DND-41 (cell line): ENCODE data around the gene GRID1.

ENCODE experiments used
- ATAC-seq: fragments of 200-7000 bp; cut with Tn5 transposase; 3 replicates; pipeline ENCODE4 v1.9.1; 2021; ENCODE audit warnings: low read depth; ENCODE audit not compliant: insufficient read depth
- DNase-seq: peaks from one replicate; pipeline ENCODE4 v3.0.0-alpha.2; 2020
- H2AFZ ChIP-seq: 2 replicates; pipeline ENCODE4 v1.6.0; 2012; ENCODE audit warnings: low read depth, low read length
- H3K27ac ChIP-seq: 2 replicates; pipeline ENCODE4 v1.5.1; 2012; ENCODE audit warnings: low read length, inconsistent platforms
- H3K27me3 ChIP-seq: fragments of 200-600 bp; sonication (generic); 2 replicates; pipeline ENCODE4 v1.6.0; 2012; ENCODE audit warnings: low read length, mild to moderate bottlenecking, inconsistent platforms; ENCODE audit not compliant: insufficient read depth, poor library complexity
- H3K36me3 ChIP-seq: 2 replicates; pipeline ENCODE4 v1.5.1; 2012; ENCODE audit warnings: low read length, inconsistent platforms; ENCODE audit not compliant: insufficient read depth
- H3K4me1 ChIP-seq: 2 replicates; pipeline ENCODE4 v1.5.1; 2012; ENCODE audit warnings: mild to moderate bottlenecking, low read length; ENCODE audit not compliant: insufficient read depth
- H3K4me2 ChIP-seq: 2 replicates; pipeline ENCODE4 v1.6.0; 2012; ENCODE audit warnings: mild to moderate bottlenecking, moderate library complexity, low read length, inconsistent platforms; ENCODE audit not compliant: insufficient read depth
- H3K4me3 ChIP-seq, 2 experiments: fragments of 200-600 bp in 1 of 2; shearing (Covaris generic) in 1 of 2; 2 replicates each; pipeline ENCODE4 v1.5.1; 2012 to 2016; ENCODE audit warnings: inconsistent platforms in 2 of 2, low read length in 2 of 2, mild to moderate bottlenecking in 2 of 2, low read depth in 1 of 2, moderate library complexity in 1 of 2
- H3K79me2 ChIP-seq: 2 replicates; pipeline ENCODE4 v1.6.0; 2012; ENCODE audit warnings: low read length, inconsistent platforms; ENCODE audit not compliant: insufficient read depth
- H3K9ac ChIP-seq: 2 replicates; pipeline ENCODE4 v1.6.0; 2012; ENCODE audit warnings: low read depth, mild to moderate bottlenecking, inconsistent platforms, low read length, moderate library complexity
- H3K9me3 ChIP-seq: 2 replicates; pipeline ENCODE4 v1.5.1; 2012; ENCODE audit warnings: low read length, moderate library complexity, mild to moderate bottlenecking, inconsistent platforms; ENCODE audit not compliant: insufficient read depth, severe bottlenecking
- H4K20me1 ChIP-seq: 2 replicates; pipeline ENCODE4 v1.6.0; 2012; ENCODE audit warnings: low read length; ENCODE audit not compliant: insufficient read depth
- EZH2 ChIP-seq: IDR thresholded peaks from 3 replicates; pipeline ENCODE4 v1.6.1; 2012; ENCODE audit warnings: borderline replicate concordance, low read depth, mild to moderate bottlenecking, moderate library complexity, low read length, inconsistent platforms; ENCODE audit not compliant: severe bottlenecking
- TF ChIP-seq, protein P1 (sequence below): IDR thresholded peaks from 2 replicates; pipeline ENCODE4 v1.5.1; 2012; ENCODE audit warnings: borderline replicate concordance, low read length, moderate library complexity, mild to moderate bottlenecking; ENCODE audit not compliant: poor library complexity, severe bottlenecking; ENCODE audit errors: extremely low read depth

Gene GRID1

DNA sequence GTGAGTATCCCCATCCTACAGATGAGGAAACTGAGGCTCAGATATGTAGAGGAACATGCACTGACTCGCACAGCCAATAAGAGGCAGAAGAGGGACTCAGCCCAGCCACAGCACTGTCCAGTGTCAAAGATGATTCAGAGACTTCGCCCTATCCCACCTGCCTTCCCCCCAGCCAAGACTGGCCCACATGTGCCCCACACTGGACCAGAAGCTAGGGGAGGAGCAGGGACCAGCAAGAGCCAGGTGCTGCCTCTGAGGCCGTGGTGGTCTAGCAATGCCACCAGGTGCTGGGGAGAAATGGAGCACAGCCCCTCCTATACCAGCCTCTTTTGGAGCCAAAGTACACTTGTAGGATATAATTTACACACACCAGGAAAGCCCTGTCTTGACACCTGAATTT, 22.3 kb downstream of the GRID1 start:
- H3K4me1 ChIP-seq: no peaks in the 10 kb centered on the region
- no peaks in the 10 kb centered on the region for H3K79me2 ChIP-seq
- H3K9ac ChIP-seq: no peak overlapping the region
- no peak for ATAC-seq
- no peak for TF ChIP-seq EZH2
- no peak overlapping the region for H3K4me3 ChIP-seq
- no peaks in the 10 kb centered on the region for H3K36me3 ChIP-seq
- H3K27ac ChIP-seq: no peak overlapping the region
- H3K27me3 ChIP-seq: no peaks in the 10 kb centered on the region
- no peak for DNase-seq
- H2AFZ ChIP-seq: no peak overlapping the region
- H4K20me1 ChIP-seq: no peaks in the 10 kb centered on the region; the same call in 1 of the 2 replicates
- H3K4me2 ChIP-seq: no peak overlapping the region
- no peaks in the 10 kb centered on the region for H3K9me3 ChIP-seq

GRCh38 chr10:86343761-86344160, 22.8 kb downstream of the GRID1 start:
- TF ChIP-seq EZH2: no peak
- TF ChIP-seq, protein P1, sequence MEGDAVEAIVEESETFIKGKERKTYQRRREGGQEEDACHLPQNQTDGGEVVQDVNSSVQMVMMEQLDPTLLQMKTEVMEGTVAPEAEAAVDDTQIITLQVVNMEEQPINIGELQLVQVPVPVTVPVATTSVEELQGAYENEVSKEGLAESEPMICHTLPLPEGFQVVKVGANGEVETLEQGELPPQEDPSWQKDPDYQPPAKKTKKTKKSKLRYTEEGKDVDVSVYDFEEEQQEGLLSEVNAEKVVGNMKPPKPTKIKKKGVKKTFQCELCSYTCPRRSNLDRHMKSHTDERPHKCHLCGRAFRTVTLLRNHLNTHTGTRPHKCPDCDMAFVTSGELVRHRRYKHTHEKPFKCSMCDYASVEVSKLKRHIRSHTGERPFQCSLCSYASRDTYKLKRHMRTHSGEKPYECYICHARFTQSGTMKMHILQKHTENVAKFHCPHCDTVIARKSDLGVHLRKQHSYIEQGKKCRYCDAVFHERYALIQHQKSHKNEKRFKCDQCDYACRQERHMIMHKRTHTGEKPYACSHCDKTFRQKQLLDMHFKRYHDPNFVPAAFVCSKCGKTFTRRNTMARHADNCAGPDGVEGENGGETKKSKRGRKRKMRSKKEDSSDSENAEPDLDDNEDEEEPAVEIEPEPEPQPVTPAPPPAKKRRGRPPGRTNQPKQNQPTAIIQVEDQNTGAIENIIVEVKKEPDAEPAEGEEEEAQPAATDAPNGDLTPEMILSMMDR: no peak
- no peak for ATAC-seq

DNA sequence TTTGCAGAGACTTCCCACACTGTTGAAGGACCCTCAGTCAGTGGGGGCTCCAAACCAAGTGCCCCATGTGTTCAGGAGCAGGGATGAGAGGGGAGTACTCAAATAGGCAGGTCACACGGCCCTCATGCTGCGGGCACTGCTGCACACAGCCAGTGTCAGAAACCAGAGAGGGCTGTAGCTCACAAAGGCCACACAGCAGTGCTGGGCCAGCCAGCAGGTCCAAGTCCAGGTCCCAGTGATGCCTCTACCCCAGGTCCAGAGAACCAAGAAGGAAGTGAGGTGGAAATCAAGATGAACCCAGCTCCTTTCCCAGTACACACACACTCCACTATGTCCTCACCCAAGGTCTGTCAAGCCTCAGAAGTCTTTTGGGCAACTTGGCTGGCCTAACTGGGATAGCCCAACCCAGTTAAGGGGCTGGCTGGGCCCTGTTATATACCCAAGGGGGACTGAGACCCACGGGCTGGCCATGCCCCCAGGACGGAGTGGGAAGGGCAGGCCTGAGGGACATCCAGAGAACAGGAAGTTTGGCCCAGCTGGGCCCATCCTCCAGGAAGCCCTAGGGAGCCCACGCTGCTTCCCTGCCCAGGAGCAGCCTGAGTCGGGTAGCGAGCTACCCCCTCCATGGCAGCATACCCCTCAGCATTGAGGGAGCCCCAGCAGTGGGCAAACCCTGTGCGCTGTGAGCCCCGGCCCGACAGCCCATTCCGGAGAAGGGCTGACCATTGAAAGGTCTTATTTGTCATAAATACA, 24.3 kb downstream of the GRID1 start:
- Histone ChIP-seq H3K4me2 (no peak overlapping the region), H3K9ac (no peak overlapping the region), H4K20me1 (no peaks in the 10 kb centered on the region), H3K27ac (no peak overlapping the region), H3K9me3 (no peaks in the 10 kb centered on the region), H2AFZ (no peak overlapping the region), H3K4me1 (no peaks in the 10 kb centered on the region), H3K27me3 (no peaks in the 10 kb centered on the region), H3K36me3 (no peaks in the 10 kb centered on the region), H3K4me3 (no peak overlapping the region), H3K79me2 (no peaks in the 10 kb centered on the region)
- DNase-seq (no peak), ATAC-seq (no peak)
- TF ChIP-seq EZH2: no peak
- TF ChIP-seq, protein P1: no peak

More at GRCh38 chr10:86343761-86344160, 22.8 kb downstream of the GRID1 start:
- Histone ChIP-seq H3K36me3 (no peaks in the 10 kb centered on the region), H3K27me3 (no peaks in the 10 kb centered on the region), H4K20me1 (no peaks in the 10 kb centered on the region; the same call in 1 of the 2 replicates), H2AFZ (no peak overlapping the region), H3K9me3 (no peaks in the 10 kb centered on the region), H3K4me3 (no peak overlapping the region), H3K79me2 (no peaks in the 10 kb centered on the region), H3K4me2 (no peak overlapping the region), H3K9ac (no peak overlapping the region), H3K27ac (no peak overlapping the region), H3K4me1 (no peaks in the 10 kb centered on the region)
- no peak for DNase-seq

GRCh38 chr10:86341361-86341811, 25.2 kb downstream of the GRID1 start:
- Histone ChIP-seq H3K4me3 (no peak overlapping the region), H3K4me2 (no peak overlapping the region), H4K20me1 (no peaks in the 10 kb centered on the region), H3K27ac (no peak overlapping the region), H3K36me3 (no peaks in the 10 kb centered on the region), H2AFZ (no peak overlapping the region), H3K4me1 (no peaks in the 10 kb centered on the region), H3K9me3 (no peaks in the 10 kb centered on the region), H3K9ac (no peak overlapping the region), H3K27me3 (no peaks in the 10 kb centered on the region), H3K79me2 (no peaks in the 10 kb centered on the region)
- DNase-seq (no peak), ATAC-seq (no peak)
- no peak for TF ChIP-seq EZH2
- TF ChIP-seq, protein P1: no peak
